Uterus (tissue), 2 donors: Measurements from ENCODE around the gene PLXNA3.

Source experiments
- POLR2A ChIP-seq, 2 donors: fragments of 450-650 bp; IDR thresholded peaks; one replicate each; pipeline ENCODE4 v1.6.1; 2016; ENCODE audit warnings: antibody characterized with exemption in 2 of 2, mild to moderate bottlenecking in 1 of 2, moderate library complexity in 1 of 2
- TF ChIP-seq, protein P1 (sequence below), 4 experiments: fragments of 200-600 bp in 2 of 4; fragments of 450-650 bp in 2 of 4; sonication (generic) in 2 of 4; IDR thresholded peaks; one replicate each; pipeline ENCODE4 v1.5.1; 2016 to 2019; ENCODE audit warnings: antibody characterized with exemption in 4 of 4, mild to moderate bottlenecking in 2 of 4, moderate library complexity in 1 of 4

DNA sequence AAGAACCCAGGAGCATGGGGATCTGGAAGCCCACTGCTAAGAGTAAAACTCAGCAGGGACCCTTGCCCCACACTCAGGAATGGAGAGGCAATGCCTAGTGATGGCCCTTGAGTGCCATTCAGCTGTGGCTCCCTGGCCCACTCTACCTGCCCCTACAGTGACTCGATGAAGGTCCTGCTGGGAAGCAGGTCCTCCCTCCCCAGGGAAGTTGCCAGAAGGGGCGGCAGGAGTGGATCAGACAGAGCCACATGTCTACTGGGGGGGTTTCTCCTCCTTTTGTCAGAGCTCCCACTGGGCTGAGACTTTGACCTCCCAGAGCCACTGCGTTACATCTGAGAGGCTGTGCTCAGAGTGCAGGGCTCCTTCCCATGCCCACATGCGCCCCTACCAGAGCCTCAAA is 31.1 kb downstream of the PLXNA3 start:
- TF ChIP-seq, protein P1, sequence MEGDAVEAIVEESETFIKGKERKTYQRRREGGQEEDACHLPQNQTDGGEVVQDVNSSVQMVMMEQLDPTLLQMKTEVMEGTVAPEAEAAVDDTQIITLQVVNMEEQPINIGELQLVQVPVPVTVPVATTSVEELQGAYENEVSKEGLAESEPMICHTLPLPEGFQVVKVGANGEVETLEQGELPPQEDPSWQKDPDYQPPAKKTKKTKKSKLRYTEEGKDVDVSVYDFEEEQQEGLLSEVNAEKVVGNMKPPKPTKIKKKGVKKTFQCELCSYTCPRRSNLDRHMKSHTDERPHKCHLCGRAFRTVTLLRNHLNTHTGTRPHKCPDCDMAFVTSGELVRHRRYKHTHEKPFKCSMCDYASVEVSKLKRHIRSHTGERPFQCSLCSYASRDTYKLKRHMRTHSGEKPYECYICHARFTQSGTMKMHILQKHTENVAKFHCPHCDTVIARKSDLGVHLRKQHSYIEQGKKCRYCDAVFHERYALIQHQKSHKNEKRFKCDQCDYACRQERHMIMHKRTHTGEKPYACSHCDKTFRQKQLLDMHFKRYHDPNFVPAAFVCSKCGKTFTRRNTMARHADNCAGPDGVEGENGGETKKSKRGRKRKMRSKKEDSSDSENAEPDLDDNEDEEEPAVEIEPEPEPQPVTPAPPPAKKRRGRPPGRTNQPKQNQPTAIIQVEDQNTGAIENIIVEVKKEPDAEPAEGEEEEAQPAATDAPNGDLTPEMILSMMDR (IDR thresholded peaks at IDR 0.05): no peak
- no peak for TF ChIP-seq POLR2A (IDR thresholded peaks at IDR 0.05)
